Stimulated activated naive CD8-positive, alpha-beta T cell treated with anti-CD3 and anti-CD28 coated beads, Interleukin-15, Interleukin-2, amounts not matched to agents 100 ng/mL and 50 ng/mL, for 24 hours (primary cell): Measurements from ENCODE around the gene PIK3C3.
A peak's percentile ranks its signal among the peaks of the same experiment; 100 is the strongest.
"Not testable (repeated sequence)": the region's sequence is repeated elsewhere in the genome, so short reads cannot be mapped to it uniquely, and the experiment has no call there.

Experiments
- H3K27ac Mint-ChIP-seq: one replicate; pipeline ENCODE4 v1.8.0; 2021; ENCODE audit warnings: mild to moderate bottlenecking, mixed read lengths
- H3K27me3 Mint-ChIP-seq: one replicate; pipeline ENCODE4 v1.8.0; 2021; ENCODE audit warnings: mixed read lengths
- H3K36me3 Mint-ChIP-seq: one replicate; pipeline ENCODE4 v1.8.0; 2021; ENCODE audit warnings: low read depth, mixed read lengths
- H3K4me1 Mint-ChIP-seq: one replicate; pipeline ENCODE4 v1.8.0; 2021; ENCODE audit warnings: low read depth, mixed read lengths
- H3K4me3 Mint-ChIP-seq: one replicate; pipeline ENCODE4 v1.8.0; 2021; ENCODE audit warnings: mild to moderate bottlenecking, mixed read lengths
- H3K9me3 Mint-ChIP-seq: one replicate; pipeline ENCODE4 v1.8.0; 2021; ENCODE audit warnings: mixed read lengths

The PIK3C3 gene

DNA sequence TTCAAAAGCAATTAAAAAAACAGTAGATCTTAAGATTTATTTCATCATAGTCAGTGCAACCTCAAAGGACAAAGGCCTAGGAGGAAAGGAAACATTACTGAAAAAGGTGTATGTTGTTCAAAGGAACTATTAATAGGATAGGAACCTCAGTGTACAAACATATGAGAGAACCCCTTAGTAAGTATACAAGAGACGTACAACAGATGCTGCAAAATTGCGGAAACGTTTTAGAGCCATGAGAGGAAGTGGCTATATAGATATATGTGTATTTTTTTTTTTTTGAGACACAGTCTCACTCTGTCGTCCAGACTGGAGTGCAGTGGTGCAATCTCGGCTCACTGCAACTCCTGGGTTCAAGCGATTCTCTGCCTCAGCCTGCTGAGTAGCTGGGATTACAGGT, 22.2 kb downstream of the PIK3C3 start:
- peaks cover 38% of the 10 kb centered on the region for H3K36me3 Mint-ChIP-seq
- H3K27me3 Mint-ChIP-seq: no peaks in the 10 kb centered on the region
- no peak overlapping the region for H3K4me3 Mint-ChIP-seq
- peaks cover 45% of the 10 kb centered on the region for H3K4me1 Mint-ChIP-seq
- H3K9me3 Mint-ChIP-seq: no peaks in the 10 kb centered on the region
- no peak overlapping the region for H3K27ac Mint-ChIP-seq

DNA sequence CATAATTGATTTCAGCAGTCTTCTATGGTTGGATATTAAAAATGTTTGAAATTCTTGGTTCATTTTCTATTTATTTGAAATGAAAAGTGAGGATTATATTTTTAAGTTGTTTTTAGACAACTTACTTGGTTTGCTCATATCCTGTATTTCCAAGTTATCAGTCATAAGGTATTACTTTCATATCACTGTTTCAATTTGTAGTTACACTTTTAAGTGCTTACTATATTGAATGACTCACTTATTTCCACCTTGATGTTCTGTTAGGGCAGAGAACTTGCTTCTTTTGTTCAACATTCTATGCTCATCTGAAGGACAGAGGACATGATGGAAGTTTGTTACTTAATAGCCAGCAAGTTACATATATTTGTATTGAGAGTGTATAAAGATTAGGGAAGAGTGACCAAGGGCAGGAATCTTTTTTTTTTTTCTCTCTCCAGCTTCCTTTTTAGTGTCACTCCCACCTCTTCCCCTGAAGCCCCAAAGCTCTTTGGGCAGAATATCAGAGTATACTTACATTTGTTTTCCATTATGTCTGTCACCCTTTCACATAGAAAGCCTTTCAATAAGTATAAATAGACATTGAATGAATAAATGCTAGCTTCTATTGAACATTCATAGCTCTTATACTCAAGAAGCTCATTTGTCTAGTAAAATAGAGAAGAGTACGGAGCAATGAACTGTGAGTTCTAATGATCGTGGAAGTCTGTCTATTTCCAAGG, 28.1 kb downstream of the PIK3C3 start:
- Mint-ChIP-seq H3K9me3 (no peaks in the 10 kb centered on the region), H3K4me1 (peaks cover 34% of the 10 kb centered on the region), H3K27me3 (no peaks in the 10 kb centered on the region), H3K4me3 (peak overlapping the region; percentile 61), H3K27ac (peak overlapping the region; percentile 98), H3K36me3 (peaks cover 30% of the 10 kb centered on the region)

DNA sequence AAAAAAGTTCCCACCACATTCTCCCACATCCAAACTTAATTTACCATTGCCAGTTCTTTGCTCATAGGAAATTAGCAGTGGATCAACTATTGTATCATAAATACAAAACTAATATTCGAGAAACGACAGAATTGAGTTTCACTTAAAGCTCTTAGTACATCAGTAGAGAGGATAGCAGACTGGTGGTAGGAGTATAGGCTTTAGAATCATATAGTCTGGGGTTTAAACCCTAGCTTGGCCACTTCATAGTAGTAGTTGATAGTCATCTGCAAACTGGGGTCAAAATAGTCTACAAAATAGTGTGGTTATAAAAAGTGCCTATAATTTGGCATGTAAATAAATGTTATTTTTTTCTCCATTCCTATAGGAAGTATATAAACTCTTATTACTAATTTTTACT, 30.9 kb downstream of the PIK3C3 start:
- Mint-ChIP-seq H3K9me3 (no peaks in the 10 kb centered on the region), H3K27ac (no peak overlapping the region), H3K36me3 (peaks cover 43% of the 10 kb centered on the region)

DNA sequence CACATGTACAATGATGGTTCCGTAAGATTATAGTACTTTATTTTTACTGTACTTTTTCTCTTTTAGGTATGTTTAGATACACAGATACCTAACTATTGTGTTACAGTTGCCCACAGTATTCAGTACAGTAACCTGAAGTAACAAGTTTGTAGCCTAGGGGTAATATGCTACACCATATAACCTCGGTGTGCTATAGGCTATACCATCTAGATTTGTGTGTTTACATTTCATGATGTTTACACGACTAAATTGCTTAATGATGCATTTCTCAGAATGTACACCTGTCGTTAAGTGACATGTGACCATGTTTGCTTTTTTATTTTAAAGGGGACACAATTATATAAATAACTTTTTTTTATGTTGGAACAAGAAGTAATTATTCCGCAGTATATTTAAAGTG, 34.5 kb downstream of the PIK3C3 start:
- Mint-ChIP-seq H3K4me3 (no peak overlapping the region), H3K36me3 (peaks cover 67% of the 10 kb centered on the region), H3K27me3 (no peaks in the 10 kb centered on the region), H3K4me1 (peaks cover 13% of the 10 kb centered on the region), H3K27ac (no peak overlapping the region), H3K9me3 (no peaks in the 10 kb centered on the region)

More for the DNA sequence above, 30.9 kb downstream of the PIK3C3 start:
- Mint-ChIP-seq H3K4me3 (no peak overlapping the region), H3K27me3 (no peaks in the 10 kb centered on the region), H3K4me1 (peaks cover 34% of the 10 kb centered on the region)

DNA sequence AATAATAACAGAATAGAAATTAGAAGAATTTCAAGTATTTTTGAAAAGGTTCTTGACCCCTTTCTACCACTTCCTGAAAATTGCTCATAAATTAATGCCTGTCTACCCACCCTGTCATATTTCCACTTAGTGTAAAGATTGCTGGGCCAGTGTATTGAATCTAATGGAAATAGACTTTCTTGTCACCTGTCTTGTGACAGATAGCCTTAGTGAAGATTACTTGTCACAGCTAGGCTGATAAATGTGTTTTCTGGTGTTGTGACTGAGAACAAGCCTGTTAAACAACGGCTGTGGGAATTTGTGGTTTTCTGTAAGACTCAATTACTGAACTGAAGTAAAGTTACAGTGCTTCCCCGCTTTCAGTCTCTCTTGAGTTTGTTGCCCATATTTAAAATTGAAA, 37.0 kb downstream of the PIK3C3 start:
- Mint-ChIP-seq H3K36me3 (peaks cover 69% of the 10 kb centered on the region), H3K4me1 (peaks cover 4% of the 10 kb centered on the region), H3K9me3 (no peaks in the 10 kb centered on the region), H3K4me3 (no peak overlapping the region), H3K27ac (no peak overlapping the region), H3K27me3 (no peaks in the 10 kb centered on the region)

DNA sequence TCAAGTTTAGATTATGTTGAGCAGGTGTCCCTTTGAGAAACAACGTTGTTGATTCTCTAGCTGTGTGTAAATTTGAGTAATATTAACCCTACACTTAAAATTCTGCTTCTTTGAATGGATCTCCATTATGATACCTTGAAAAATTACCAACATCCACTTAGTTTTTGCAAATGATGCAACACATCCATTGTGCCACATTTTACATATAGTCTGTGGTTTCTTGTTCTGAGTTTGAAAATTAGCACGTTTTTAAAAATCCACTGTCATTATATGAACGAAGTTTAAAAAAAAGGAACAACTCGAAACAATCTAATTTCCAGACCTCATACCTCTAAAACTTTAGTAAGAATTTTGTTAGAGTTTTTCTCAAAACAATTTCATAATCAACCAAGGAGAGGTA, 37.7 kb downstream of the PIK3C3 start:
- Mint-ChIP-seq H3K27me3 (no peaks in the 10 kb centered on the region), H3K36me3 (peaks cover 68% of the 10 kb centered on the region), H3K9me3 (no peaks in the 10 kb centered on the region), H3K4me3 (no peak overlapping the region), H3K27ac (no peak overlapping the region), H3K4me1 (peaks cover 4% of the 10 kb centered on the region)

DNA sequence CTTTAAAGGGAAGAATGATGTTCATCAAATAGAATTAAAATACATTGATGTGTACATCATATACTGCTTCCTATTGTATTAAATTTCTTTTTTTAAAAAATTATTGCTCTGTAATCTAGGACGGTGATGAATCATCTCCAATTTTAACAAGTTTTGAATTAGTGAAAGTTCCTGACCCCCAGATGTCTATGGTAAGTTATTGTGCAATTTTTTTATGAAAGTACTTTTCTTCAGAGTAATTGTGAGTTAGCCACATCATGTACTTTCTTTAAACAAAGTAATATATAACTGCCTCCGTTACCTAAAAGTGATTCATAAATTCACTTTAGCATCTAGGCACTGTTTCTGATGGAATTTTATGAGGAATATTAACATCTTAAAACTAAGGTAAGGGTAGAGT, 38.1 kb downstream of the PIK3C3 start:
- Mint-ChIP-seq H3K4me1 (peaks cover 4% of the 10 kb centered on the region), H3K4me3 (no peak overlapping the region), H3K36me3 (peaks cover 66% of the 10 kb centered on the region), H3K27me3 (no peaks in the 10 kb centered on the region), H3K9me3 (no peaks in the 10 kb centered on the region), H3K27ac (no peak overlapping the region)

DNA sequence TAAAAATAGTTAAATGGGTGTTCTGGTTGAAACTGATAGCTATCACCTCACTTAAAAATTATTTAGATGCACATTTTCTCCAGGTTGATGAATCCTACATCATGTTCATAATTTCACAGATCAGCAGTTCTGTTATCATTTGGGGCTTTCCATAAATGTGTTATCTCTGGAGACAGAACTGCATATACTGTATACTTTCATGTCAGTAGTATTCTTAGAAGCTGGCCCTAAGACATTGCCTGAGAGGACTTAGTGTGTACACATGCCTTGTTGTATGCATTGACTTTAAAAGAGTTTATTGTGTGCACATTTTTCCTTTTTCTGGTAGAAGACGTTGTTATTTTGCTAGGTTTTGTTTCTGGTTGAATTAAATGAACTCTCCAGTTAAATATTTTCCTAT, 41.0 kb downstream of the PIK3C3 start:
- Mint-ChIP-seq H3K27me3 (no peaks in the 10 kb centered on the region), H3K9me3 (no peaks in the 10 kb centered on the region), H3K4me1 (peaks cover 4% of the 10 kb centered on the region), H3K27ac (no peak overlapping the region), H3K4me3 (no peak overlapping the region), H3K36me3 (peaks cover 79% of the 10 kb centered on the region)

DNA sequence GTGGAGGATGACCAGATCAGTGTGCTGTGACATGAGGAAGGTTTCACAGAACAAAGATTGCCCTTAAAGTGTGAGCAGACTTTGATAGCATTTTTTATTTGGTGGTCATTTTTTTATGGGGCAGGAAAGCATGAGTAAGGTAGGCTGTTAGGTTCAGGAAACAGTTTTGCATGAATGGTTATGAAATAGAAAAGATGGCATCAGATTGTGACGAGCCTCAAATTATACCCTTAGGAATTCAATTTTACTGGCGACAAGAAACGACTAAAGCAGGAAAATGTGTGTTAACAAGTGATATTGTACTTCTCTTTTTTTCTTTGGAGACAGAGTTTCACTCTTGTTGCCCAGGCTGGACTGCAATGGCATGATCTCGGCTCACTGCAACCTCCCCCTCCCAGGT, 44.7 kb downstream of the PIK3C3 start:
- Mint-ChIP-seq H3K27ac (no peak overlapping the region), H3K4me3 (no peak overlapping the region), H3K36me3 (peaks cover 82% of the 10 kb centered on the region), H3K27me3 (no peaks in the 10 kb centered on the region), H3K9me3 (no peaks in the 10 kb centered on the region), H3K4me1 (no peaks in the 10 kb centered on the region)

DNA sequence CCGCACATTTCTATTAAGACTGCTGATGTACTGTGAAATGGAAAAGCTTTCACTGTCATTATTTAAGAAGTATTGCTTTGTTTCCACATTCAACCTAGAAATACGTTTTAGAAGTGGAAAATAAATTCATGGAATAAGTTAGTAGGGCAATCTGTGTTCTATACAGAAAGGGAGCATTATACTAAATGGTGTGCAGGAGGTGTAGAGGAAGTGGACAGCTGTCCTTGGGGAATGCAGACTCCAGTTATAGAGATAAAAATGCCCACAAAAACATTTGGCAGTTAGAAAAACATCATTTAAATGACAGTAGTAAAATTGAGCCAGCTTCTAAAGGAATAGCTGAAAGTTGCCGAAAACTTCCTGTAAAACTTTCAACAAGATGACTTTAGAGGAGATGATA, 46.8 kb downstream of the PIK3C3 start:
- H3K36me3 Mint-ChIP-seq: peaks cover 84% of the 10 kb centered on the region

DNA sequence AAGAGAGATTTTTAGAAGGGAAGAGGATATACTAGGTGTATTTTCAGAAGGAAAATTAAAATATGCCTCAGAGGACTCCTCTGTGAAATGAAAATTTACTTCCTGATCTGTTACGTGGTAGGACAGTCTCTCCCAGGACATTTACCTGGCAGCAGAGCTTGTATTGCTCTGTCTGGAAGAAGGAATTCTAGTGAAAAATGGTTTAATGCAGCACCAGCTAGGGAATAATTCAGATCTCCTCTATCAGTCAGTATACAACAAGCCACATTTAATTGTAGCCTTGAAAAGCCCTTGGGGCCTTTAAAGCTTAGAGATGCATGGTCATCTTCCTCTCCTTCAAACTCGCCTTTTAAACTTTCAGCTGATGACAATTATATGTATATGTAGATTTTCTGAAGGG, 49.6 kb downstream of the PIK3C3 start:
- Mint-ChIP-seq H3K9me3 (no peaks in the 10 kb centered on the region), H3K27ac (no peak overlapping the region), H3K27me3 (no peaks in the 10 kb centered on the region), H3K36me3 (peaks cover 74% of the 10 kb centered on the region), H3K4me1 (peaks cover 6% of the 10 kb centered on the region), H3K4me3 (no peak overlapping the region)

More for the DNA sequence above, 46.8 kb downstream of the PIK3C3 start:
- Mint-ChIP-seq H3K4me1 (peaks cover 2% of the 10 kb centered on the region), H3K27ac (no peak overlapping the region), H3K27me3 (no peaks in the 10 kb centered on the region), H3K4me3 (no peak overlapping the region), H3K9me3 (no peaks in the 10 kb centered on the region)

DNA sequence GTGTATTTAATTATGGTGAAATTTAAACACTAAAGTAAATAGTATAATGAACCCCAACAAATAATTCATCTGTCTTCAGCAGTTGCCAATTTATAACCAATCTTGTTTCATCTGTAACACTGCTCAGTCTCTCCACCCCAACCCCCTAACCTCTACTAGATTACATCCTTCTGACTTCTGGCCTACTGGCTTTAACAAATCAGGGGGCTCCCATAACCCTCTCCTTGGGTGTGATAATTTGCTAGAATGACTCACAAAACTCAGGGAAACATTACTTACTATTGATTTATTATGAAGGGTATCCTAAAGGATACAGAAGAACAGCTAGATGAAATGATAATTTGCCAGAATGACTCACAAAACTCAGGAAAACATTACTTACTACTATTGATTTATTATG, 50.7 kb downstream of the PIK3C3 start:
- Mint-ChIP-seq H3K9me3 (no peaks in the 10 kb centered on the region), H3K27ac (no peak overlapping the region), H3K36me3 (peaks cover 74% of the 10 kb centered on the region), H3K27me3 (no peaks in the 10 kb centered on the region), H3K4me1 (peaks cover 10% of the 10 kb centered on the region), H3K4me3 (no peak overlapping the region)

DNA sequence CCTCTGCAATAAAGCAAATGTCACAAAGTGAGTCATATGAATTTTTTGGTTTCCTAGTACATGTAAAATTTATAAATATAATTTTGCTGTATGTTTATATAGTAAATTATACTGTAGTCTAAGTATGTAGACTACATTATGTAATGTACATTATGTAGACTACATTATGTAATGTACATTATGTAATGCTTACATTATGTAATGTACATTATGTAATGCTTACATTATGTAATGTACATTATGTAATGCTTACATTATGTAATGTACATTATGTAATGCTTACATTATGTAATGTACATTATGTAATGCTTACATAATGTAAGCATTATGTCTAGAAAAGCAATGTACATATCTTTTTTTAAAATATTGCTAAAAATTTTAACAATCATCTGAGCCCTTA, 54.4 kb downstream of the PIK3C3 start:
- H3K27ac Mint-ChIP-seq, H3K9me3 Mint-ChIP-seq, H3K27me3 Mint-ChIP-seq, H3K4me1 Mint-ChIP-seq, H3K4me3 Mint-ChIP-seq: not testable (repeated sequence)
- H3K36me3 Mint-ChIP-seq: peaks cover 78% of the 10 kb centered on the region

DNA sequence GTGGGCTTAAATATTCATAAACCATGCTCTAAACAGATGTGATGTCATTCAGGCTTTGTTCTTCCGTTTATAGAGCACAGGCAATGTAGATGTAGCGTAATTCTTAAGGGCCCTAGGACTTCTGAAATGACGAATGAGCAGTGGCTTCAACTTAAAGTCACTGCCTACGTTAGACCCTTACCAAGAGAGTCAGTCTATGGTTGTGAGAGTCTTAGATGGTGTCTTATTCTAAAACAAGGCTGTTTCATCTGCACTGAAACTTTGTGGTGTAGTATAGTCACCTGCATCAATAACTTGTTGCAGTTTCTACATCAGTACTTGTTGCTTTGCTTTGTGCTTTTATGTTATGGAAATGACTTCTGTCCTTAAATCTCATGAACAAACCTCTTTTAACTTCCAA, 56.0 kb downstream of the PIK3C3 start:
- Mint-ChIP-seq H3K27ac (no peak overlapping the region), H3K36me3 (peaks cover 75% of the 10 kb centered on the region)

DNA sequence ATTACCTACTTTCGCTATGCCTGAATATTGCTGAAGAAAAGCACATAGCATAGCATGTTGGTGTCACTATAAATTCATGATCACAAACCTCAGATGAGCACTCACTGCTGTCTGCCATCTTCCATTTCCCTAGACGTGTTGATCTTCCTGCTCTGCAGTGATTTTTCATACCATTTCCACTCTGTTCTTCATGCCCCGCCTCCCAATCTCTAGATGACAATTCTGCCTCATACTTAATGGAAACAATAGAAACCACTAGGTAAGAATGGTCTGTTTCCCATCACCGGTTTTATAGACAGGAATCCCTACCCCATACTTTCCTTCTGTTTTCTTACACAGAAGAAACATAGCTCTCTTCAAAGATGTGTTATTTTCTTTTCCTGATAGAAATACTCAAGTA, 63.8 kb downstream of the PIK3C3 start:
- Mint-ChIP-seq H3K4me3 (no peak overlapping the region), H3K9me3 (no peaks in the 10 kb centered on the region), H3K4me1 (peaks cover 2% of the 10 kb centered on the region), H3K36me3 (peaks cover 50% of the 10 kb centered on the region), H3K27ac (no peak overlapping the region), H3K27me3 (no peaks in the 10 kb centered on the region)

More for the DNA sequence above, 56.0 kb downstream of the PIK3C3 start:
- Mint-ChIP-seq H3K4me3 (no peak overlapping the region), H3K9me3 (no peaks in the 10 kb centered on the region), H3K4me1 (peaks cover 7% of the 10 kb centered on the region), H3K27me3 (no peaks in the 10 kb centered on the region)

DNA sequence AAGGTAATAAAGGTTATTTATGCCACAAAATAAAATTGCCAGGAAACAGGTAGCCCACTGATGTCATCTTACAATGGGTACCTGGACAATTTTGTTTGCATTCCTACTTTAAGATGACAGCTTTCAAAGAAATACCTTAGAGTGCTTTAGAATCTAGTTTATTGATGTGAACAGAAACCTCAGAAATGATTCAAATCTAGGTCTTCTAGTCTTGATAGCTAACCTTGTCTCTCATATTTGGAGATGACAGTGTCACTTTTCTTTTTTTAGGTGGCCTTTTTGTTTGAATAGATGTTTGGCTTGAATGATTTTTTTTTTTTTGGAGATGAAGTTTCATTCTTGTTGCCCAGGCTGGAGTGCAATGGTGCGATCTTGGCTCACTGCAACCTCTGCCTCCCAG, 69.1 kb downstream of the PIK3C3 start:
- peaks cover 34% of the 10 kb centered on the region for H3K36me3 Mint-ChIP-seq
- H3K27ac Mint-ChIP-seq: no peak overlapping the region
- H3K4me1 Mint-ChIP-seq: peaks cover 32% of the 10 kb centered on the region
- no peaks in the 10 kb centered on the region for H3K27me3 Mint-ChIP-seq
- H3K4me3 Mint-ChIP-seq: no peak overlapping the region
- no peaks in the 10 kb centered on the region for H3K9me3 Mint-ChIP-seq
